Measurements from ENCODE around the gene VAV3.

Gene VAV3

DNA sequence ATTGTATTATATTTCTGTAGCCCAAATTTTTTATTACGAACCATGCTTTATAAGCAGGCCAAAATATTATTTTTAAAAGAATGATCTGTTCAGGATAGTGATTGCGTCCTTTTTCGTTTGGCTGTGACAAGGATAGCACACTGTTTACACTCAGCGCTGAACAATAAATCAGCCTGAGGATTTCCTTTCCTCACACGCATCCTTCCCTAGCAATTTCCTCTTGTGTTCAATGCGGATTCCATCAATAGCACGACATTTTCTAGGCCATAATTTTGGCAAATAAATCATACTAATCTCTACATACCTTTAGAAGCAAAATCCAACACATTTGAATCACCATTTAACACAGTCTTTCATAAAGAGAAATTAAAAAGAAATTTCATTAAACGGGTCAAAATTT lies 1.6 kb upstream of the VAV3 start:
- no peak for DNase-seq

DNA sequence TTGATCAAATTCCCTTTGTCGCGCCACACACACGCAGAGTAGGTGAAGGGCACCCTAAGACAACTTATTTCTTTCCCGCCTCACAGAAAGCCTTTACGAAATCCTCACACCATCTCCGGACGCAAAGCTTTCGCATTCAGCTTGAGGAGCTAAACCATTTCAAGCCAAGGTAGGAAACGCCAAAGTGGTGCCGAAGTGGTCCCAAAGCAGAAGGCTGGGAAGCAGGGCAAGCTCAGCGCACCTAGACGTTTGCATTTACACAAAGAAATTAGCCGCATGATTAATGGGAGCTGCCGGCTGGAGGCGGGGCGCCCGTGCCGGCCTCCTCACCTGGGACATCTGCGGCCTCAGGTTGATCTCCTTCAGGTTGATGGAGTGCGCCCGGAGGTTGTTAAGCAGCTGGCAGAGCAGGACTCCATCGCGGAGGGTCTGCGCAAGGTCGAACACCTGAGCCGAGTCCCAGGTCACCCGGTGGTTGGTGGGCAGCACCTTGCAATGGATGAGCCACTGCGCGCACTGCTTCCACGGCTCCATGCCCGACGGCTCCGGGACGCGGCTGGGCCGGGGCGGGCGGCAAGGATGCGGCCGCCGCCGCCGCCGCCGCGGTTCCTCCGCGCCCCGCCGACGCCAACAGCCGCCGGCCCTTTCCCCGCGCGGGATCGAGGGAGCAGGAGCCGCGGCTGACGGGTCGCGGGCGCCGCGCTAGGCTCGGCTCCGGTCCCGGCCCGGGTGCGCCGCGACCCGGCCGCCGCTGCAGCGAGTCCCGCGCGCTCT lies 457 bp downstream of the VAV3 start:
- DNase-seq, result no peak

DNA sequence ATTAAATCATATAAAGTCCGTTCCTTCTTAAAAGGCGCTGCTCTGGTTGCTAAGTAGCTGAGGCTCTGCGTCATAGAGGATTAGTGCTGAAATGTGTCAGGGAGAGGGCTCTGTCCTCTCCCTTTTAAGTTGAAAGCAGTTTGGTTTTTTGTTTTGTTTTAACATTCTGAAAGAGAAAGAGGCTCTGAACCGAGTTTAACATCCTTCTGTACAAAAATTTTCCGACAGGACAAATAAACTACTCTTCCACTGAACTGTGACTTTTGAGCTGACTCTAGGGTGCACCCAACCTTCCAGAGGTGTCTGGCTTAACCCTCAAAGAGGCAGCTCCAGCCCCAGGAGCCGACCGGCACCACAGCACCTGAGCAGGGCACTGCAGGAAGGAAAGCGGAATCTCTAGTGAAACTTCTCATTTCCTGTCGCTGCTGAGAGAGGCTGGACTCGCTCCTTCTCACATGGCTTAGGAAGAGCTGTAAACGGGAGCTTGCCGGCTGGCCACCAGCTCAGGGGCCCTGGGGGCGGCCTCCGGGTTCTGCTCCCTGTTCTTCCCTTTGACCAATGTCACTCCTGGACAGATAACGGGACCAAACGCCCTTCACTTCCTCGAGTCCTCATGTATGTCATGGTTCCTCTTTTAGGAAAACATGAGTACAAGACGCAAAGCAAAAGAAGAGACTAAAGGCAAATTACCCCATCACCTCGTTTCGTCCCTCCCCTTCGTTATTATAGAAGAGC lies 1.2 kb downstream of the VAV3 start:
- DNase-seq, result peak; percentile 16

- DNase-seq, result no peak
Measured at GRCh38 chr1:107963008-107963407, 2.0 kb downstream of the VAV3 start.

GRCh38 chr1:107954719-107955415 lies 10.1 kb downstream of the VAV3 start:
- no peak for DNase-seq

DNA sequence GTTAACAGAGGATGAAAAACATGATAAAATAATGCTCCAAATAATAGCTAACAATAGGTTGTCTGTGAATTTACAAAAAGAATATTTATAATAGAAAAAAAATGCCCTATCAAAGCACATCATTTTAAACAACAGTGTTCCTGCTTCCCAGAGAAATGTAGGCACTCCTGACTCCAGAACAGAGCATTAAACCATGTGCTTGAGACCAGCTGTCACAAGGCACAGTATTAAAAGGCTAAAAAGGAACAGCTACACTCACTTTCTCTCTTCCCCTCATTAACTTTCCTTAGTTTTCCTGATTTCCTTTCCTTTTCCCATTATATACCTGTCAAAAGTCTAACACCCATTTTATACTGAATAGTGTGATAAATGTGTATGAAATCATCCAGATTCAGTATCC lies 10.9 kb downstream of the VAV3 start:
- no peak for DNase-seq

GRCh38 chr1:107953556-107953955 lies 11.4 kb downstream of the VAV3 start:
- no peak for DNase-seq

GRCh38 chr1:107952989-107953388 lies 12.0 kb downstream of the VAV3 start:
- no peak for DNase-seq

DNA sequence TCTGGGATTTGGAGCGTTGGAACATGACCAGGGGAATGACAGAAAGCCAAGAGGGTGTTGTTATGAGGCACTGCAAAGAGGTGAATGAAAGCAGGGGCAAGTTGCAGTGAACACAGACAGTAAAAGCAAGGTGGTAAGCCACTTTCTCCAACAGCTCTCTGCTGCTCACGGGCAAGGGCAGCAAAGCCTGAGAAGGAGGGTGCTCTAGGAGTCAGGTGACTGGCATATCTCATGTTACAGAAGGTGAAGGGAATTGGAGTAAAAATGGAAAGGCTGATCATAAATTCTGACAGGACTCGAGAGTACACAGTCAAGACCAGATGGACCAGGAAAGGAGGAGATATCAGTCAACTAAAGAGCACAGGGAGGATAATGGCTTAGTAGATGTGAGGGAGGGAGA lies 14.5 kb downstream of the VAV3 start:
- no peak for DNase-seq

DNA sequence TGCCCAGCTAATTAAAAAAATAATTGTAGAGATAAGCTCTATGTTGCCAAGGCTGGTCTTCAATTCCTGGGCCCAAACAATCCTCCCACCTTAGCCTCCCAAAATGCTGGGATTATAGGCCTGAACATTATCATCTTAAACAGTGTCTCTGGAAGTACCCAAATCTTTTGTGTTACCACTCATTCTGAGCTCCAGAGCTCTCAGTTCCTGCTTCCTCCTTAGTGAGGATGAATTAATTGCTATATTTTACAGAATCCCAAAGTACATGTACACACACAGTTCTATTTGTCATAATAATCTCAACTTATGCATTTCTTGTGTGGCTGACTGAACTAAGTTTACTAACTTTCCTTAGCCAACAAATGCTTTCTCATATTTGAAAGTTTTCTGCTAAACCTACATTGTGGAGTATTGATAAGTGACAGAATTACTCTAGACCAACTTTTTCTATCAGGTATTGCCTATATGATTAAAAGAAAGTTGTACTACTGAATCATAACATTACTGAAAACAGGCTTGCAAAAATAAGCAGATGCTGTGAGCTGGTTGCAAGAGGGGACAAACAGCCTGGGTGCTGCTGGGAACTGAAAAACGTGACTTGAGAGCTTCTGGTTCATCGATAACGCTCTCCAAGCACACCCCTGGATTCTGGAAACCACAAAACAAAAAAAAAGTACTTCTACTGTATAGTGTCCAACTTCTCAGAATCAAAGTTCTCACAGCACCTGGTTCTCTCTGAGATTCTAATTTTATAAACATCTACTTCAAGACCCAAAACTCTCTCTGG lies 15.3 kb downstream of the VAV3 start:
- DNase-seq, result no peak

DNA sequence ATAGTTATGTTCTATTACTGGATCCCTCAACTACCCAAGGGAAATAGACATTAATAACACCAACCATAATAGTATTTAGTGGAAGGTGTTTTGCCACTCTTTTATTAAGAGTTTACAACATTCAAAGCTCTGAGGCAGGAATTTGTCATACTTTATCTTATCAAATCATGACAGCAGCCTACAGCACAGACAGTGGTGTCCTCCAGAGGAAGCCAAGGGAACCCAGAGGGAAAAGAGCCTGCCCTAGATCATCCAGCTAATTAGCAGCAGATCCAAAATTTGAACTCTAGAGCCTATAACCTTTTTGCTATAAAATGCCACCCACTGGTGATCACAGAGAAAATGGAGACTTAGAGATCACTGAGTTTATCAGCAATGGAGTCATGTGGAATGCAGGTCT lies 18.2 kb downstream of the VAV3 start:
- DNase-seq, result no peak

- no peak for DNase-seq
Measured at GRCh38 chr1:107943694-107944093, 21.3 kb downstream of the VAV3 start.

DNA sequence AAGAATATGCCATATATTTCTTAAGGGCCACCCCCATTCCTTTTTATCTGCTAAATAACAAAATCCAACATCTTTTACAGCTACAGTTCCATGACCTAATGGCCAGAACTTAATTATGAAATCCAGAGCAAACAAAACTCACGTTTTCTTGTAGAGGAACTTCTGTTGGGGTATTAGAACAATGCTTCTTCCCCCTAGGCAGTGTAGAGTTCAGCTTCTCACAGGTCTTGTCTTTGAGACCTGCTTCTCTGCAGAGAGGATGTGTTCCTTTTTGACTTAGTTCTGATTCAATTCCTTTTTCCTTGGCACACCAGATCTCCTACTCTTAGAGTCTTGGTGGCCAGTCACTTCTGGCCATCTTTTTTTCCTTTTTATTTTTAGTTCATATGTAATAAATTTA lies 22.2 kb downstream of the VAV3 start:
- no peak for DNase-seq

DNA sequence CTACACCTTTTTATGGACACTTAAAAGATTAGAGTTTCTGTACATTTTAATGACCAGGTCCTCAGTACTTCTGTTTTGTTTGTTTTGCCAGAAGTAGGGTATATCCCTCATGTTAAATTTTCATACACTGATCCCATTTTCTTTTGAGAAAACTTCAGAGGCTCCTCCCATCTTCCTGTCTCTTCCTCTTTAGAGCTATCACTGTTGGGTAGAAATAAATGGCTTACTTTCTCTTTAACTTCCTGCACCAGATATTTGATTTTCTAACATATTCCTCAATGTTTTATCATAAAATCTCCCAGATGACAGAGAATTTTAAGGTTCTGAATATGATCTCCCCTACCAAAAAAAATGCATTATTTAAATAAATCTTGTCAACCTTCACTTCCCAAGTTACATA lies 23.4 kb downstream of the VAV3 start:
- no peak for DNase-seq

GRCh38 chr1:107941123-107941522 lies 23.9 kb downstream of the VAV3 start:
- DNase-seq, result no peak

DNA sequence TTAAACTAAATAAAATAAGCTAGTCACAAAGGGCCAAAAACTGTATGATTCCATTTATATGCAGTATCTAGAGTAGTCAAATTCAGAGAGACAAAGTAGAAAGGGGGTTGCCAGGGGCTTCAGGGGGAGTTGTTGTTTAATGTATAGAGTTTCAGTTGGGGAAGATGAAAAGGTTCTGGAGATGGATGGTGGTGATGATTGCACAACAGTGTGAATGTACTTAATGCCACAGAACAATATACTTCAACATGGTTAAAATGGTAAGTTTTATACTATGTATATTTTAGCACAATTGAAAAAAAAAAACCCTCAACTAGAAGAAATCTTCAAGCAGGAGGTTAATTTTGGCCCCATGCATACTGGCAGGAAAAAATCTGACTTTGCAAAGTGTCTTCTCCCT lies 24.3 kb downstream of the VAV3 start:
- no peak for DNase-seq

GRCh38 chr1:107940017-107940577 lies 24.9 kb downstream of the VAV3 start:
- DNase-seq, result no peak

DNA sequence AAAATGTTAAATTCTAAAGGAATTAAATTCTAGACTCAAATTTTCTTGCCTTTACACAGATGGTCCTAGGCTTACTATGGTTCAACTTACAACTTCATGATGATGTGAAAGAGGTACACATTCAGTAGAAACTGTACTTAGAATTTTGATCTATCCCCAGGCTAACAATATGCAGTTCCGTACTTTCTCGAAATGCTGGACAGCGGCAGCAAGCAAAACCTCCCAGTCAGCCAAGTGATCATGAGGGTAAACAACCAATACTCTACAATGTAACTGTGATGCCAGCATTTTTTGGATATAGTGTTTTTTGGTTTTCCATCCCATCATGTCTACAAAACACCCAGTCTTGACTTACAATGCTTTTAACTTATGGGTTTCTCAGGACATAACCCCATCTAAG lies 25.7 kb downstream of the VAV3 start:
- DNase-seq, result no peak

- peak; percentile 98 for DNase-seq
Measured at GRCh38 chr1:107936498-107937481, 28.2 kb downstream of the VAV3 start.

DNA sequence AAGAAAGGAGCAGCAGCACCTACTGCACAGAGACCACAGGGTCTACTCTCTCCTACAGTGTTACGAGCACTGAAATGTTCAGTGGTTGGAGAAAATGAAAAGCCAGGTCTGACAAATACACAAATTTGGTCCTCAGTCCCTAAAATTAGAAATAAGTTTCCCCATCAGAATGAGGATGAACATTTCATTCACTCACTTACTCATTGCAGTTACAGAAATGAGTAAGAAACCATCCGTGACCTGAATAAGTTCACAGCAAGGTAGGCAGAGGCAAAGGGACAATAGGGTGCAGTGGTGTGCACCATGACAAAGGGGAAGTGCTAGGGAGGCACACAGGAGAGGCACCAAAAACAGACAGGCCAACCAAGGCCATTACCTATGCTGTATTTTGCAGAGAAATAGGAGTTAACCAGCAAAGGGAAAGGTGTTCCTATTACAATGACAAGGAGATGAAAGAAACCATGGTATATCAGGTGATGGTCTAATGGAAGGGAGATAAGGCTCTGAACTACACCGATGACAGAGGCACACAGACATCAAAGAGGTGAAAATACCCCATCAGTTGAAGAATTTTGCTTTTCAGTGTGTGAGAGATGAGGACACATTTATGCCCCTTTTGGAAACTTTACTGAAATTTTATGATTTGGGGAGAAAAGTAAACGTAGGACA lies 29.4 kb downstream of the VAV3 start:
- peak; percentile 16 for DNase-seq

DNA sequence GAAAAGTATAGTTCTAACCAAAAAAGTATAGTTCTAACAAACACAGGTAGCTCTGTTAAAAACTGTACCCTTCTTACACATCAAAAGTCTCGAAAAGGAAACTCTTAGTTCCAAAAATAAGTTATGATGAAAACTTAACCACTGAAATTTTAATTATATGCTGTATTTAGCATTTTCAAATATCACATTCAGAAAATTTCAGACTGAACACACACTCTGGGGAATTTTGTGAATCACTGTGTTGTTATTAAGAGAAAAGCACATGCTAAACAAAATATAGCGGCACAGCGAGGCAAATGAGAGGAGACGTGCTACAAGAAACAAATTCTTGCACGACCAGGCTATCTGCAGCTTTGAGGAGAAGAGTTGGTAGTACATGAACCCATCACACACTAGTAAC lies 30.4 kb downstream of the VAV3 start:
- DNase-seq, result peak; percentile 22
